IPS-NIHi7 (cell line): ENCODE results near the gene RNU1-3.
"Not testable (repeated sequence)": the region's sequence is repeated elsewhere in the genome, so short reads cannot be mapped to it uniquely, and the experiment has no call there.

Experiments
- DNase-seq: peaks from one replicate; pipeline ENCODE4 v3.0.0; 2012; ENCODE audit warnings: mixed read lengths; ENCODE audit errors: extremely low spot score

RNU1-3 gene

GRCh38 chr1:16656981-16657683 is 9.6 kb downstream of the RNU1-3 start:
- DNase-seq: not testable (repeated sequence)

DNA sequence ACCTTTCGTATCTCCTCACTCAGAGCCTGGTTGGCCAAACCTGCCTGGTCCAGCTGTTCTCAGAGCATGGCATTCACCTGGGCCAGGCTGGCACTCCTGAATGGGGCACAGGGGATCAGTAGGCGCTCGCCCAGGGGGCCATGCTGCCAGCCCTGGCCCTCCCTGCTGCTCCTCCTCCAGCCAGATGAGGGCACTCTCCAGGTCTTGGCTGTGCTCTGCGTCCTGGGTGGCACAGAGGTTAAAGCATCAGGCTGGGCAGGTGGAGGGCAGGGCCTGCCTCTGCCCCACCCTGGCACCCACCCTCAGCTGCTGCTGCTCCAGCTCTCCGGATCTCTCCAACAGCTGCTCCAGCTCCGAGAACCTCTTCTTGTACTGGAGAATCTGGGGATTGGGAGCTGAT is 10.2 kb downstream of the RNU1-3 start:
- not testable (repeated sequence) for DNase-seq

- not testable (repeated sequence) for DNase-seq
Observed at GRCh38 chr1:16651560-16651959, 15.2 kb downstream of the RNU1-3 start.

- not testable (repeated sequence) for DNase-seq
Observed at GRCh38 chr1:16649960-16650359, 16.8 kb downstream of the RNU1-3 start.

GRCh38 chr1:16649390-16649789 is 17.4 kb downstream of the RNU1-3 start:
- not testable (repeated sequence) for DNase-seq

GRCh38 chr1:16648756-16649155 is 18.0 kb downstream of the RNU1-3 start:
- DNase-seq: not testable (repeated sequence)

DNA sequence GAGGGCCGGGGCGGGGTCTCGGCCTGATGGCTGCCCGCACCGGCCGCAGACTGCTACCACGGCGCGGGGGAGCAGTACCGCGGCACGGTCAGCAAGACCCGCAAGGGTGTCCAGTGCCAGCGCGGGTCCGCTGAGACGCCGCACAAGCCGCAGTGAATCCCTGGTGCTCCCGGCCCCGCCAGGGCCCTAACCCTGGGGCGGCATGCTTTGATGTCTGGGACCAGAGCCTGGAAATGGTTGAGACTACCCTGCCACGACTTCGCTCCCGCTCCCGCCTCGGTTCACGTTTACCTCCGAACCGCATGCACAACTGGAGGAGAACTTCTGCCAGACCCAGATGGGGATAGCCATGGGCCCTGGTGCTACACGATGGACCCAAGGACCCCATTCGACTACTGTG is 18.5 kb downstream of the RNU1-3 start:
- DNase-seq: not testable (repeated sequence)

- DNase-seq: not testable (repeated sequence)
Observed at GRCh38 chr1:16647179-16648176, 19.3 kb downstream of the RNU1-3 start.

- not testable (repeated sequence) for DNase-seq
Observed at GRCh38 chr1:16646716-16647115, 20.0 kb downstream of the RNU1-3 start.

DNA sequence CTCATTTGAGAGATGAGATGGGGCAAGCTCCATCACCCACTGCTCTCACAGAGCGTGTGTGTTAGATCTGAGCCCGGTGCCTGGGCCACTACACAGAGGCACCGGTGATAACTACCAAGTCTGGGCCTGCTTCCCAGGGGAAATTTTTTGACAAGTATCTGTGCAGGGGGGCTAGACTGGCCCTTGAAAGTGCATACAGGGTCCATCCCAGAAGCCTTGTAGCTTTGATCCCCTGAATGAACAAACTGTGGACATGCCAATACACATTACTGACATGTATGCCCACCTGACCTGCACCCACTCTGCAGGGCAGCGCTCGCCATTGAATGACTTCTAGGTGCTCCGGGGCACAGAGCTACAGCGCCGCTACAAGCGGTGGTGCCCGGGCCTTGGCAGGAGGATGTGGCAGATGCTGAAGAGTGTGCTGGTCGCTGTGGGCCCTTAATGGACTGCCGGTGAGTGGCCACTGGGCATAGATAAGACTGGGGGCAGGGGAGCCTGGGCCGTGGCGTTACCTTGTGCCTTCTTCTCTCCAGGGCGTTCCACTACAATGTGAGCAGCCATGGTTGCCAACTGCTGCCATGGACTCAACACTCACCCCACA is 20.6 kb downstream of the RNU1-3 start:
- not testable (repeated sequence) for DNase-seq

DNA sequence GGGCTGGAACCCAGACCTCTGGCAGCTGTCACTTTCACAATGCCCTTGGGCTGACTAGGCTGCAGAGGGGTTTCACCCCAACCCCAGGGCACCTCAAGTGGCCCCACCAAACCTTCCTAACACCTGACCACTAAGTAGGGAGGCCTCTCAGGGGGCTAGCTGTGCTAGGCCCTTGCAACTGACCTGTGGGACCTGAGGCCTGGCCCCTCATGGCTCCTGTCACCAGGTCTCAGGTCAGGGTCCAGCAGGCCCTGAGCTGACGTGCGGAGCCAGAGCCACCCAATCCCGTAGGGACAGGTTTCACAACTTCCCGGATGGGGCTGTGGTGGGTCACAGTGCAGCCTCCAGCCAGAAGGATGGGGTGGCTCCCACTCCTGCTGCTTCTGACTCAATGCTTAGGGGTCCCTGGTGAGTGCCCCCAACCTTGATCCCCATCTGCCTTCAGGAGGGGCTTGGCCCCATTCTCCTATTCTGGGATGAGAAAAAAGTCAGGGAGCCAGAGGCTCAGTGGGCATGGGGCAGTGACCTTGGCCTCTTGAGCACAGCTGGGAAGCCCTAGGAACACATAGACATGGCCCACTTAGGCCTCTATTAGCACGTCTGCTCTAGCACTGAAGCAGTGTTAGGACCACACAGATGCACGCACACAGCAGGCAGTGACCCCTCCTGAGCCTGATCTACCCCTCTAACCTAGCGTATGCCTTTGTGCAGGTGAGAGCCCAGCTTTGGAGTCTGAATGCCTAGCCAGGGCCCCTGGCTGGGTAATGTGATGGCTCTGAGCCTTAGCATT is 21.3 kb downstream of the RNU1-3 start:
- not testable (repeated sequence) for DNase-seq

DNA sequence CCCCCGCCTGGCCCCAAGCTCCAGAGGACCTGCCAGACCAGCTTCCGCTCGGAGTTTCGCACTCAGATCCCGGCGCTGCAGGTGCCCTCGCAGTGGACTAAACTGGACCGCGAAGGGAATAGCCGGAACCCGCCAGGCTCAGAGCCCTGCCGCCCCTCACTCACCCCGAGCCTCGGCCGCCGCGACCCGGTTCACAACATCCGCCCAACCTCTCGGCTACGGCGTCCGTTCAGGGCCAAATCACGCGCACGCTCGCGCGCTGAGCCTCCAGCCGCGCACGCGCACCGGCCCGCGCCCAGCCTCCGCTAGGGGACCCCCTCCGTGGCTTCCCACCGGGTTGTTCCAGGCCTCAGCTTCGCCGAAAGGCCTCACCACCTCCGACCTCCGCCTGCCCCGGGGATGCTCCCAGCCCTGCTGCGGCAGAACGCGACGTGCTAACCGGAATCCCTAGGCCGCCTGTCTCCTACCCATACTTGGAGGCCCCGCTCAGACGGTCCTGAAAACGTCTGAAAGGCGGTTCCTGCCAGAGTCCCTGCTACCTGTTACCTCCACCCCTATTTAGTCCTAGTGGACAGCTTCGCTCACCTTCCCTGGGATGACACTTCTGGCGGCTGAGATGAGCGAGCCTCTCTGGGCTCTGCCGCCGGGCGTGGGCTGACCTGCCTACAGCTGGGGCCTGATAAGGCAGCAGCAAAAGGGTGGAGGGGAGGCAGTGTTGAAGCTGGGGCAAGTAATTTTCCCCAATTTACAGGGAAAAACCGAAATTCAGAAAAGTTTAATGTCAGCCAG is 22.1 kb downstream of the RNU1-3 start:
- DNase-seq: peak; percentile 100

DNA sequence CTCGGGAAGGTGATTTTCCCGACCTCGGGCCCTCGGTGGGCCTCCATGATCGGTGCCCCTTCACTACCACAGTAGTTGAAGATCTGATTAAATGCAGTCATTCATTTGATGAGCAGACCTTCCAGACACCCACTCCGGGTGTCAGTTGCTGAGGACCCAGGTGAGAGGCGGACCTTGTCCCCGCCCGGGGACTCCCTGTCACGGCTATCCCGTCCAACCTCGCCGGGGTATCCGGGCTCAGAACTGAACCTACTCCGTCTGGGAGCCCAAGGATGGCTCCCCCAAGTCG is 22.6 kb downstream of the RNU1-3 start:
- no peak for DNase-seq

DNA sequence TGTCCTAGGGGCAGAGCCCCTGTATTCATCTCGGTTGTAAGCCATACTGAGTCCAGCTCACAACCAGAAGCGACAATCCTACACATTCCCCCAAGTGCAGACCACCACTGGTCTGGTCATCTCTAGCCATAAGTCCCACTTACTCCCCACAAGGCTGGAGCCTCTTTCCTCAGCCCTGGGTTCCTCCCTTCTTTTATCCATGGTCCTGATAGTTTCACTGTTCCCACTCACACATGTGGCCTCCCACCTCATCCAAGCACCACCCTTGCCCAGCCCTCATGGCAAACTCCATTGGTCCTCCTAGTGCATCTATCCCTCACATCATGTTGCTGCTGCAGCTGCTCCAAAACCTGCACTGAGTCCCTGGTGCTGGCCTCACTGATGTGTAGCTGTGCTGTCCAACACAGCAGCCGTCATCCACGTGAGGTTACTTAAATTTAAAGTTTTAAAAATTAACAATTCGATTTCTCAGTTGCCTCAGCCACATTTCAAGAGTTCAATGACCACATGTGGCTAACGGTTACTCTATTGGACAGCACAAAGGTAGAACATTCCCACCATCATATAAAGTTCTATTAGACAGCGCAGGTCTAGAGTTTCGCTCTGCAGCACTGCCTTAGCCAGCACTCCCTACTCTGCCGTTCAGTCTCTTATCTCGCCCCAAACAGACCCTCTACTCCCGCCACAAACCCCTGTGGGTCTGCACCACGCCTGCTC is 23.1 kb downstream of the RNU1-3 start:
- not testable (repeated sequence) for DNase-seq

DNA sequence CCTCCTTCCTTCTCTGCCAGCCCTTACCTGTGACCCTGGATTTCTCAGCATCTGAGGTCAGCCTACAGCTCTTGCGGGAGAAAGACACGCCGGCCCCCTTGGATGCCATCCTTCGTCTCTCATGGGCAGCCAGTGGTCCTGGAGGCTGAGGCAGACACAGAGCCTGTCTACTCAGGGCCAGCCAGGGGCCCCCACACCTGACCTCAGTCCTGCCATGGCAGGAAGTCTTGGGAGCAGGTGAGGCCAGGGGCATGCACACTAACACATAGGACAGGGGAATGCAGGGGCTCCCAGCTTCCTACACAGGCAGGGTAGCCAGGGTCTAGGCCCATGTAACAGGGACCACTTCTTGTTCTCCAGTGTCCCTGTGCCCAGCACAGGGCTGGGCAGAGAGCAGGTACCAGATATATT is 23.7 kb downstream of the RNU1-3 start:
- not testable (repeated sequence) for DNase-seq

DNA sequence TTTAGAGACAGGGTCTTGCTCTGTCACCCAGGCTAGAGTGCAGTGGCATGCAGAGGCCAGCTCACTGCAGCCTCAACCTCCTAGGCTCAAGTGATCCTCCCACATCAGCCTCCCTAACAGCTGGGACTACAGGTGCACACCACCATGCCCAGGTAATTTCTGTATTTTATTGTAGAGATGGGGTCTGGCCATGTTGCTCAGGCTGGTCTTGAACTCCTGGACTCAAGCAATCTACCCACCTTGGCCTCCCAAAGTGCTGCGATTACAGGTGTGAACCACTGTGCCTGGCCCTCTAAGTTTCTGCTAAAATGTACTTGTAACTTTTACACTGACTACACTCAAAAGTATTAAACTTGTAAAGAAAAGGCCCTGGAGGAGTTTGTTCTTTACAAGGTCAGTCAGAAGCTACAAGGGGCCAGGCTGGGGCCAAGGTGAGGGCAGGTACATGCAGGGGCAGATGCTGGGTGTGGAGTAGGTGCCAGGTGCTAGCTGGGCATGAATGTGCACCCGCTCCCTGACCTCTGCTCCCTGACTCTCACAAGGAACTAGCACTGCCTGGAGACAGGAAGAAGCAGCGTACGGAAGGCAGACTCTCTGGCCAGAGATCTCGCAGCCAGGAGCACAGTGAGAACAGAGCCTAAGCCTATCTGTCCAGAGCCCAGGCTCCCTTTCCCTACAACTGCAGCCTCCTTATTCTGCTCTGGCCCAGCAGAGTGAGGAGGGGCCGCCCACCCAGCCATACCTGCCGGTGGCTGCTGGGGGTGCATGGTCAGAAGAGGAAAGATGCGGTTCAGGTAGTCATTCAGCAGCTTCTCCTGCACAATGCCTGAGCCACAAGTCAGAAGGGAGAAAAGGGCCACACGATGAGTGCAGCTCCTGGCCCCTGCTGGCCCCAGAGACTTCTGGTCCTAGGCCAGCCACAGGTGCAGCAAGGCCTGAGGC is 24.5 kb downstream of the RNU1-3 start:
- not testable (repeated sequence) for DNase-seq

- not testable (repeated sequence) for DNase-seq
Observed at GRCh38 chr1:16641159-16641975, 25.4 kb downstream of the RNU1-3 start.
